NCI-H524 (cell line): ENCODE data around the gene ACAP1.
A peak's percentile ranks its signal among the peaks of the same experiment; 100 is the strongest.

Experiments
- DNase-seq, 2 experiments: peaks; one replicate each; lab custom pipeline; 2025; lab: John Stamatoyannopoulos, UW

The ACAP1 gene

GRCh38 chr17:7311110-7311705 lies 25.1 kb upstream of the ACAP1 start:
- DNase-seq = no peak

GRCh38 chr17:7312432-7313087 lies 23.8 kb upstream of the ACAP1 start:
- DNase-seq = no peak

GRCh38 chr17:7313088-7313889 lies 23.0 kb upstream of the ACAP1 start:
- no peak for DNase-seq

GRCh38 chr17:7313890-7314718 lies 22.2 kb upstream of the ACAP1 start:
- DNase-seq = no peak

- peak in 1 of 2 experiments; percentile 48 for DNase-seq
These were observed 21.4 kb upstream of the ACAP1 start, which contains the start of gene GPS2 for GRCh38 chr17:7314719-7315569. Gene GPS2, minus strand, starts transcription at chr17:7315360. Its CDS starts 308 bp downstream, at chr17:7315052.

GRCh38 chr17:7315570-7316235 lies 20.6 kb upstream of the ACAP1 start:
- DNase-seq = no peak

- DNase-seq = no peak
These were observed 19.0 kb upstream of the ACAP1 start for GRCh38 chr17:7317161-7317803.

- no peak for DNase-seq
These were observed 18.0 kb upstream of the ACAP1 start for GRCh38 chr17:7318121-7318860.

- DNase-seq = no peak
These were observed 14.9 kb upstream of the ACAP1 start for GRCh38 chr17:7321466-7321865.

GRCh38 chr17:7322520-7323194 lies 13.7 kb upstream of the ACAP1 start:
- DNase-seq = no peak

GRCh38 chr17:7323731-7324437 lies 12.4 kb upstream of the ACAP1 start:
- DNase-seq = no peak

GRCh38 chr17:7324438-7324779 lies 11.9 kb upstream of the ACAP1 start:
- DNase-seq = no peak

- DNase-seq = no peak
These were observed 11.2 kb upstream of the ACAP1 start for GRCh38 chr17:7325031-7325528.

GRCh38 chr17:7326186-7326585 lies 10.1 kb upstream of the ACAP1 start:
- no peak for DNase-seq

GRCh38 chr17:7327056-7327455 lies 9.3 kb upstream of the ACAP1 start:
- no peak for DNase-seq

GRCh38 chr17:7327501-7327900 lies 8.8 kb upstream of the ACAP1 start:
- DNase-seq = no peak

GRCh38 chr17:7328009-7328408 lies 8.3 kb upstream of the ACAP1 start:
- DNase-seq = no peak

- DNase-seq = no peak
These were observed 7.4 kb upstream of the ACAP1 start, which contains the start of gene NEURL4 for GRCh38 chr17:7328840-7329373. Gene NEURL4, minus strand, starts transcription at chr17:7329335. Its CDS starts 23 bp downstream, at chr17:7329312.
